H1 (cell line): ENCODE measurements around the gene SUCLG2. TPM values are rescaled to one million over a fixed set of nuclear protein-coding genes. Genes with fewer than 3 reads are reported as not detected.

ENCODE experiments used
- CTCF ChIA-PET: fragments of 300-600 bp; sonication (Branson Sonifier 250); formaldehyde crosslinking; loops from one replicate; lab custom pipeline; 2021; ENCODE audit not compliant: partially characterized antibody; lab: Charles Lee
- POLR2A ChIA-PET: fragments of 300-600 bp; sonication (Branson Sonifier 250); formaldehyde crosslinking; loops from one replicate; lab custom pipeline; 2021; ENCODE audit warnings: inconsistent platforms; ENCODE audit not compliant: partially characterized antibody; lab: Charles Lee
- DNase-seq, 2 experiments: peaks; one replicate each; pipeline versions ENCODE4 v3.0.0 to v3.0.0-alpha.2; 2010 to 2022; ENCODE audit warnings: low spot score in 2 of 2, low read depth in 1 of 2, mixed read lengths in 1 of 2
- FAIRE-seq: peaks from 2 replicates; lab custom pipeline; 2011; peaks lifted over from hg19 to GRCh38; lab: Jason Lieb, UNC
- H2AFZ ChIP-seq: 2 replicates; pipeline ENCODE4 v1.8.1; 2012; ENCODE audit warnings: low read length, inconsistent platforms
- H2AK5ac ChIP-seq: 2 replicates; pipeline ENCODE4 v1.6.1; 2013; ENCODE audit warnings: low read depth, low read length
- H2BK120ac ChIP-seq: replicated peaks from 2 replicates; pipeline ENCODE3; 2013; ENCODE audit warnings: low read depth, low read length, inconsistent platforms
- H2BK12ac ChIP-seq: 2 replicates; pipeline ENCODE4 v1.6.1; 2013; ENCODE audit warnings: low read depth, low read length
- H2BK15ac ChIP-seq: 2 replicates; pipeline ENCODE4 v1.6.1; 2013; ENCODE audit warnings: low read length
- H2BK20ac ChIP-seq: 2 replicates; pipeline ENCODE4 v1.6.1; 2013; ENCODE audit warnings: low read length
- H2BK5ac ChIP-seq: 2 replicates; pipeline ENCODE4 v1.6.1; 2013; ENCODE audit warnings: low read depth, low read length
- H3K14ac ChIP-seq: 2 replicates; pipeline ENCODE4 v1.6.1; 2013; ENCODE audit warnings: inconsistent platforms; ENCODE audit not compliant: insufficient read length
- H3K18ac ChIP-seq: 2 replicates; pipeline ENCODE4 v1.6.1; 2013; ENCODE audit warnings: low read length; ENCODE audit errors: extremely low read depth
- H3K23ac ChIP-seq: 2 replicates; pipeline ENCODE4 v1.6.1; 2013; ENCODE audit warnings: inconsistent platforms; ENCODE audit not compliant: insufficient read length
- H3K23me2 ChIP-seq: 2 replicates; pipeline ENCODE4 v1.6.1; 2013; ENCODE audit warnings: low read depth, low read length
- H3K27ac ChIP-seq: 2 replicates; pipeline ENCODE4 v1.6.1; 2011; ENCODE audit warnings: low read depth, low read length, inconsistent platforms
- H3K27me3 ChIP-seq, 4 experiments: replicated peaks in 1 of 4; 1 replicate in 1 of 4; 2 replicates in 3 of 4; pipeline versions ENCODE4 v1.6.1 to v1.8.1; 2011 to 2013; ENCODE audit warnings: low read length in 3 of 4, mild to moderate bottlenecking in 3 of 4, inconsistent platforms in 2 of 4, mixed read lengths in 2 of 4, moderate library complexity in 1 of 4; ENCODE audit not compliant: control insufficient read depth in 3 of 4, insufficient read depth in 3 of 4; ENCODE audit errors: extremely low read depth in 1 of 4
- H3K36me3 ChIP-seq, 4 experiments: 2 replicates each; pipeline versions ENCODE4 v1.6.1 to v1.8.1; 2011 to 2013; ENCODE audit warnings: mild to moderate bottlenecking in 4 of 4, low read length in 3 of 4, moderate library complexity in 2 of 4, control low read depth in 1 of 4, inconsistent platforms in 1 of 4; ENCODE audit not compliant: insufficient read depth in 4 of 4, control insufficient read depth in 2 of 4
- H3K4ac ChIP-seq: replicated peaks from 2 replicates; pipeline ENCODE3; 2013; ENCODE audit warnings: low read length, low read depth, mixed read lengths, inconsistent platforms; ENCODE audit not compliant: insufficient read length
- H3K4me1 ChIP-seq, 4 experiments: replicated peaks in 1 of 4; 1 replicate in 1 of 4; 2 replicates in 3 of 4; pipeline versions ENCODE4 v1.6.1 to v1.8.1; 2011 to 2013; ENCODE audit warnings: low read length in 3 of 4, inconsistent platforms in 2 of 4, mixed read lengths in 1 of 4; ENCODE audit not compliant: insufficient read depth in 4 of 4, control insufficient read depth in 3 of 4
- H3K4me2 ChIP-seq, 2 experiments: 2 replicates each; pipeline versions ENCODE4 v1.6.1 to v1.8.1; 2011 to 2013; ENCODE audit warnings: low read depth in 2 of 2, low read length in 2 of 2, control low read depth in 1 of 2, inconsistent platforms in 1 of 2, mild to moderate bottlenecking in 1 of 2; ENCODE audit not compliant: insufficient read depth in 1 of 2
- H3K4me3 ChIP-seq, 4 experiments: fragments of 200-600, 300-600 bp in 1 of 4; sonication (generic), shearing (Covaris generic), sonication (Bioruptor Twin) in 1 of 4; 2 replicates each; pipeline versions ENCODE4 v1.5.1 to v1.8.1; 2011 to 2016; ENCODE audit warnings: low read length in 4 of 4, low read depth in 3 of 4, control low read depth in 2 of 4, inconsistent platforms in 2 of 4, mild to moderate bottlenecking in 2 of 4, mixed read lengths in 1 of 4, moderate library complexity in 1 of 4; ENCODE audit not compliant: insufficient read depth in 2 of 4; ENCODE audit errors: extremely low read depth in 1 of 4
- H3K56ac ChIP-seq: replicated peaks from 2 replicates; pipeline ENCODE3; 2013; ENCODE audit warnings: low read depth, mild to moderate bottlenecking, mixed read lengths, low read length, inconsistent platforms; ENCODE audit not compliant: insufficient read length
- H3K79me1 ChIP-seq: 2 replicates; pipeline ENCODE4 v1.6.1; 2013; ENCODE audit warnings: low read depth, low read length, control low read depth
- H3K79me2 ChIP-seq, 2 experiments: 2 replicates each; pipeline versions ENCODE4 v1.6.1 to v1.8.1; 2012 to 2013; ENCODE audit warnings: low read length in 2 of 2, mild to moderate bottlenecking in 2 of 2, inconsistent platforms in 1 of 2; ENCODE audit not compliant: insufficient read depth in 2 of 2, control insufficient read depth in 1 of 2
- H3K9ac ChIP-seq, 4 experiments: replicated peaks in 1 of 4; 1 replicate in 1 of 4; 2 replicates in 3 of 4; pipeline versions ENCODE4 v1.6.1 to v1.8.1; 2011 to 2013; ENCODE audit warnings: low read depth in 3 of 4, low read length in 3 of 4, control low read depth in 2 of 4, mild to moderate bottlenecking in 2 of 4, moderate library complexity in 2 of 4, inconsistent platforms in 1 of 4; ENCODE audit errors: extremely low read depth in 1 of 4
- H3K9me3 ChIP-seq, 2 experiments: 2 replicates each; pipeline versions ENCODE4 v1.6.1 to v1.8.1; 2012 to 2013; ENCODE audit warnings: mild to moderate bottlenecking in 2 of 2, moderate library complexity in 2 of 2, control low read depth in 1 of 2, inconsistent platforms in 1 of 2, low read depth in 1 of 2, low read length in 1 of 2, mixed read lengths in 1 of 2; ENCODE audit not compliant: insufficient read depth in 2 of 2
- H4K20me1 ChIP-seq, 2 experiments: replicated peaks in 1 of 2; 2 replicates each; pipeline versions ENCODE3 to v1.8.1; 2011 to 2013; ENCODE audit warnings: inconsistent platforms in 2 of 2, low read length in 2 of 2, mild to moderate bottlenecking in 1 of 2; ENCODE audit not compliant: insufficient read depth in 2 of 2, control insufficient read depth in 1 of 2
- H4K5ac ChIP-seq: 2 replicates; pipeline ENCODE4 v1.6.1; 2013; ENCODE audit warnings: low read length, low read depth, mixed read lengths, inconsistent platforms; ENCODE audit not compliant: insufficient read length
- H4K8ac ChIP-seq: 2 replicates; pipeline ENCODE4 v1.8.0; 2013; ENCODE audit warnings: mild to moderate bottlenecking, moderate library complexity, low read length, inconsistent platforms; ENCODE audit not compliant: insufficient read depth; ENCODE audit errors: extremely low read depth
- H4K91ac ChIP-seq: replicated peaks from 2 replicates; pipeline ENCODE3; 2013; ENCODE audit warnings: low read length, mixed read lengths, inconsistent platforms; ENCODE audit not compliant: insufficient read length
- ASH2L ChIP-seq: fragments of 200-600, 300-600 bp; sonication (generic); IDR thresholded peaks from one replicate; pipeline ENCODE4 v1.7.1; 2017; ENCODE audit warnings: low read length
- BACH1 ChIP-seq: IDR thresholded peaks from 2 replicates; pipeline ENCODE4 v1.6.1; 2012; ENCODE audit warnings: low read length, improper control_type of control experiment
- BRCA1 ChIP-seq: IDR thresholded peaks from 2 replicates; pipeline ENCODE4 v1.6.1; 2012; ENCODE audit warnings: low read depth, low read length, improper control_type of control experiment
- FOSL1 ChIP-seq: IDR thresholded peaks from 2 replicates; pipeline ENCODE4 v1.6.1; 2011; ENCODE audit warnings: mild to moderate bottlenecking, low read depth, low read length, moderate library complexity; ENCODE audit not compliant: insufficient read depth
- RAD21 ChIP-seq, 2 experiments: IDR thresholded peaks in 1 of 2; conservative IDR thresholded peaks in 1 of 2; 2 replicates each; pipeline ENCODE4 v1.6.1; 2011; ENCODE audit warnings: low read depth in 2 of 2, low read length in 2 of 2, improper control_type of control experiment in 1 of 2, inconsistent platforms in 1 of 2, mild to moderate bottlenecking in 1 of 2, moderate library complexity in 1 of 2
- RXRA ChIP-seq: IDR thresholded peaks from 2 replicates; pipeline ENCODE4 v1.6.1; 2011; ENCODE audit warnings: low read depth, mild to moderate bottlenecking, low read length, moderate library complexity; ENCODE audit not compliant: insufficient read depth
- SIN3A ChIP-seq, 2 experiments: IDR thresholded peaks in 1 of 2; conservative IDR thresholded peaks in 1 of 2; 2 replicates each; pipeline ENCODE4 v1.6.1; 2011 to 2012; ENCODE audit warnings: low read length in 2 of 2, improper control_type of control experiment in 1 of 2, low read depth in 1 of 2, mild to moderate bottlenecking in 1 of 2
- SP2 ChIP-seq: IDR thresholded peaks from 2 replicates; pipeline ENCODE4 v1.6.1; 2012; ENCODE audit warnings: mild to moderate bottlenecking, low read length, inconsistent platforms
- TAF1 ChIP-seq: IDR thresholded peaks from 2 replicates; pipeline ENCODE4 v1.6.1; 2011; ENCODE audit warnings: mild to moderate bottlenecking, low read depth, low read length
- TCF12 ChIP-seq: IDR thresholded peaks from 2 replicates; pipeline ENCODE4 v1.6.1; 2011; ENCODE audit warnings: low read depth, mild to moderate bottlenecking, low read length
- ZNF274 ChIP-seq: IDR thresholded peaks from 2 replicates; pipeline ENCODE4 v1.7.0; 2012; ENCODE audit warnings: low read length, borderline replicate concordance; ENCODE audit errors: extremely low read depth
- WGBS, 2 experiments: shearing (Covaris generic) in 1 of 2; methylation state at CpG; one replicate each; pipeline versions ENCODE4 v1.1.6 to v1.1.7; 2013 to 2015; ENCODE audit warnings: low lambda C conversion rate in 2 of 2, mixed read lengths in 2 of 2, inconsistent platforms in 1 of 2, low coverage in 1 of 2, missing lambda C conversion rate in 1 of 2; ENCODE audit not compliant: insufficient replicate concordance in 2 of 2, insufficient coverage in 1 of 2, insufficient read length in 1 of 2; ENCODE audit errors: extremely low coverage in 1 of 2, missing lambda C conversion rate in 1 of 2; 5-methylcytosine and 5-hydroxymethylcytosine counted together
- polyA plus RNA-seq, 7 experiments: library from polyadenylated mRNA; depleted of rRNA in 3 of 7; stranded (reverse) in 5 of 7; unstranded in 2 of 7; fragments of >200 nt in 5 of 7; fragments of 200-250 nt in 2 of 7; gene quantifications; 1 replicate in 5 of 7; 2 replicates in 1 of 7; 4 replicates in 1 of 7; pipeline versions ENCODE4 v1.2.1 to v1.2.3, GENCODE V29; 2011 to 2013; ENCODE audit warnings: missing spikeins in 2 of 7, mixed read lengths in 2 of 7
- total RNA-seq: library from RNA; stranded (reverse); fragmentation: NEBNext Ultra II Directional; extraction: Animal tissue kit (Norgen Biotek cat#: 25700); gene quantifications from 2 replicates; pipeline ENCODE4 v1.2.1, GENCODE V29; 2021

The SUCLG2 gene
- total and polyA plus RNA-seq, 2 of the 8 experiments (the other 6 are each of a cell fraction or from before 2014, with no cell fraction given) = 12.9 to 46.2 TPM

DNA sequence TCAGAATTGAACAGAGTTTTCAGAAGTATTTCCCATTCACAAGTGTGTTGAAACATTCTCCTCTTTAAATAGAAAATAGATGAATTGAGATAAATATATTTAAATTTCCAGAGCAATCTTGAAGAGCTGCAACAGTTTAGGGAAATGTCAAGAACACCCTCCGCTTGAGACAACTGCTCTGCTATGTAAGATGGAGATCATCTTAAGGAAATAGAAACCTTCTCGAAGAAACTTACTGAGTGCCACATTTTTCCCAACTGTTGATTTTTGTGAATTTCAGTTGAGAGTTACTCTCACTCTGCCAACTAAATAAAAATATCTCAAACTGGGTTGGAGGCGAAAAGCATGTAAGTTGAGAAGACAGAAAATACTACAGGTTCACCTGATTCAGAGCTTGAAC is 78.0 kb downstream of the SUCLG2 start:
- no peak overlapping the region for H2BK5ac ChIP-seq
- H3K23me2 ChIP-seq = no peaks in the 10 kb centered on the region
- H3K27ac ChIP-seq = no peak overlapping the region
- no peak overlapping the region for H3K4me3 ChIP-seq
- no peaks in the 10 kb centered on the region for H3K4me1 ChIP-seq
- 89% methylated on average over 3 of the region's 3 CpGs; no CpG with 5 or more reads in 1 of the 2 experiments for WGBS, 2 experiments
- no peak for TF ChIP-seq RXRA
- no peak for TF ChIP-seq ZNF274
- no peak for TF ChIP-seq BRCA1
- no peak for TF ChIP-seq SIN3A (conservative IDR thresholded peaks at IDR 0.05 in 1 of 2, IDR thresholded peaks at IDR 0.05 in 1 of 2; ENCODE audit: low read depth in 1 of 2, low read length in 2 of 2)
- no peak for TF ChIP-seq FOSL1
- TF ChIP-seq BACH1 = no peak
- no peak for TF ChIP-seq TCF12
- no peak for TF ChIP-seq TAF1
- TF ChIP-seq SP2 = no peak
- TF ChIP-seq RAD21 (IDR thresholded peaks at IDR 0.05 in 1 of 2, conservative IDR thresholded peaks at IDR 0.05 in 1 of 2; ENCODE audit: low read depth in 2 of 2, low read length in 2 of 2) = no peak
- no peak for TF ChIP-seq ASH2L
- TF ChIP-seq, all 59 proteins: peak for 0
- Histone ChIP-seq H4K20me1 (no peaks in the 10 kb centered on the region), H2AK5ac (no peak overlapping the region), H2AFZ (no peak overlapping the region), H3K9ac (no peak overlapping the region), H3K36me3 (peaks cover 0 to 2% (median 0%) of the 10 kb centered on the region in 4 experiments; a peak in 1 of 8 replicates), H3K4ac (no peak overlapping the region), H3K4me2 (no peak overlapping the region), H3K18ac (no peak overlapping the region), H4K91ac (no peak overlapping the region), H3K9me3 (no peaks in the 10 kb centered on the region), H2BK20ac (no peak overlapping the region), H4K8ac (no peak overlapping the region), H3K79me1 (no peaks in the 10 kb centered on the region), H3K14ac (no peak overlapping the region), H2BK15ac (no peak overlapping the region), H3K79me2 (peaks cover 0 to 3% of the 10 kb centered on the region in 2 experiments; a peak in 1 of 4 replicates), H3K23ac (no peak overlapping the region), H2BK120ac (no peak overlapping the region), H3K56ac (no peak overlapping the region), H2BK12ac (no peak overlapping the region), H4K5ac (no peak overlapping the region), H3K27me3 (no peaks in the 10 kb centered on the region)
- DNase-seq = no peak
- ChIA-PET POLR2A (no interaction called here), CTCF (interaction anchor here (0.6 to 1.6 kb wide), 4 partner anchors 27 to 541 kb away, joined by 3 to 4 read pairs (median 4); no protein-coding TSS in a partner anchor)
- FAIRE-seq = no peak
